HEK293T (cell line): ENCODE measurements around the gene GBE1.

Experiments
- CTCF ChIA-PET: fragments of 350-600 bp; formaldehyde crosslinking; extraction: SDS; loops from one replicate; lab custom pipeline; 2021; ENCODE audit warnings: antibody characterized with exemption, inconsistent platforms; lab: Yijun Ruan, JAX
- POLR2A ChIA-PET: fragments of 350-600 bp; formaldehyde crosslinking; extraction: SDS; loops from one replicate; lab custom pipeline; 2020; ENCODE audit warnings: antibody characterized with exemption, inconsistent platforms; lab: Yijun Ruan, JAX
- DNase-seq: peaks from one replicate; pipeline ENCODE4 v3.0.0; 2012; ENCODE audit warnings: mixed read lengths; ENCODE audit errors: extremely low spot score
- ARNT ChIP-seq: fragments of 450-650 bp; IDR thresholded peaks from 2 replicates; pipeline ENCODE4 v1.6.1; 2017; ENCODE audit warnings: mild to moderate bottlenecking
- BHLHE40 ChIP-seq: fragments of 450-650 bp; IDR thresholded peaks from 2 replicates; pipeline ENCODE4 v1.6.1; 2016; ENCODE audit warnings: mild to moderate bottlenecking, moderate library complexity, borderline replicate concordance
- CTBP1 ChIP-seq: fragments of 450-650 bp; IDR thresholded peaks from 2 replicates; pipeline ENCODE4 v1.6.1; 2016; ENCODE audit warnings: borderline replicate concordance
- ELF4 ChIP-seq: fragments of 450-650 bp; IDR thresholded peaks from 2 replicates; pipeline ENCODE4 v1.6.1; 2017; ENCODE audit warnings: antibody characterized with exemption
- FOXA1 ChIP-seq: fragments of 450-650 bp; IDR thresholded peaks from 2 replicates; pipeline ENCODE4 v1.6.1; 2016; ENCODE audit warnings: mild to moderate bottlenecking
- FOXK2 ChIP-seq: fragments of 450-650 bp; IDR thresholded peaks from 2 replicates; pipeline ENCODE4 v1.6.1; 2016; ENCODE audit warnings: mild to moderate bottlenecking
- FOXM1 ChIP-seq: fragments of 450-650 bp; IDR thresholded peaks from 2 replicates; pipeline ENCODE4 v1.6.1; 2017; ENCODE audit warnings: mild to moderate bottlenecking, borderline replicate concordance
- HDGF ChIP-seq: fragments of 450-650 bp; IDR thresholded peaks from 2 replicates; pipeline ENCODE4 v1.6.1; 2017; ENCODE audit warnings: antibody characterized with exemption, borderline replicate concordance
- L3MBTL2 ChIP-seq: fragments of 450-650 bp; conservative IDR thresholded peaks from 2 replicates; pipeline ENCODE4 v1.6.1; 2016; ENCODE audit warnings: mild to moderate bottlenecking
- LEF1 ChIP-seq: fragments of 450-650 bp; IDR thresholded peaks from 2 replicates; pipeline ENCODE4 v1.6.1; 2017; ENCODE audit warnings: mild to moderate bottlenecking, borderline replicate concordance
- NFRKB ChIP-seq: fragments of 450-650 bp; IDR thresholded peaks from 2 replicates; pipeline ENCODE4 v1.6.1; 2016; ENCODE audit warnings: mild to moderate bottlenecking, moderate library complexity
- PKNOX1 ChIP-seq: fragments of 450-650 bp; IDR thresholded peaks from 2 replicates; pipeline ENCODE4 v1.6.1; 2016
- SP1 ChIP-seq: fragments of 450-650 bp; IDR thresholded peaks from 2 replicates; pipeline ENCODE4 v1.6.1; 2017
- SUZ12 ChIP-seq: fragments of 450-650 bp; IDR thresholded peaks from 2 replicates; pipeline ENCODE4 v1.6.1; 2016; ENCODE audit warnings: mild to moderate bottlenecking
- TARDBP ChIP-seq: fragments of 450-650 bp; IDR thresholded peaks from 2 replicates; pipeline ENCODE4 v1.6.1; 2016
- ZNF384 ChIP-seq: fragments of 450-650 bp; IDR thresholded peaks from 2 replicates; pipeline ENCODE4 v1.6.1; 2016

The GBE1 gene

DNA sequence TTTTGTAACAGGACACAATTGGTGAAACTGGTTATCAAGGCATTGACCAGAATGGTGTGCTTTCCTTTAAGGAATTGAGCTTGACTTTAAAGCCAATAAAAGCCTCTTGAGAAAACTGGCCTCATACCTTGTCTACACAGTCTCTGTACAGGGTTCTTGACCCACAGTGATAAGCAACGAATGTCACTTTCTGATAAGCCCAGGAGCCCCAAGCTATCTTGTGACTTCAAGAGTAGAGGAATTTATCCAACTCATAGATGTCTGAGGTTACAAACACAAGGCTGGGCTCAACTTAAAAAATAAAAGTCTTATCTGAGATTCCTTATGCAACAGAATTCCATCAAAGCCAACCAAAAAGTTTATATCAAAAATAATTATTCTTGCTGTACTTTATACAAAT lies 212.1 kb downstream of the GBE1 start:
- CTCF ChIA-PET: no interaction called here
- TF ChIP-seq ARNT (no peak), LEF1 (no peak), CTBP1 (no peak), FOXK2 (no peak), L3MBTL2 (no peak), SUZ12 (no peak), HDGF (no peak), SP1 (no peak), ZNF384 (no peak), NFRKB (no peak), FOXM1 (no peak), BHLHE40 (no peak), ELF4 (no peak), PKNOX1 (no peak), FOXA1 (no peak), TARDBP (no peak)
- POLR2A ChIA-PET: no interaction called here
- no peak for DNase-seq

DNA sequence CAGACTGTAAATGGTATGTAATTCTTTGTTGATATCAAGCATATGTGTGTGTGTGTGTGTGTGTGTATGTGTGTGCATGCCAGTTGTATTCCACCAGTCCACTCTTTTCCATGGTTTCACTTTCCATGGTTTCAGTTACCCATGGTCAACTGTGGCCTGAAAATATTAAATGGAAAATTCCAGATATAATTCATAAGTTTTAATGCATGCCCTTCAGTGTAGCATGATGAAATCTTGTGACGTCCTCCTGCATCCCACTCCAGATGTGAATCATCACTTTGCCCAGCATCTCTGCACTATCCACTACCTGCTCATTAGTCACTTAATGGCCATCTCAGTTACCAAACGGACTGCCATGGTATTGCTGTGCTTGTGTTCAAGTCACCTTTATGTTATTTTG lies 215.9 kb downstream of the GBE1 start:
- POLR2A ChIA-PET: no interaction called here
- TF ChIP-seq ELF4: no peak
- no peak for DNase-seq
- CTCF ChIA-PET: no interaction called here

GRCh38 chr3:81544385-81544784 lies 217.1 kb downstream of the GBE1 start:
- TF ChIP-seq FOXM1 (no peak), BHLHE40 (no peak), SP1 (no peak), NFRKB (no peak), ZNF384 (no peak), CTBP1 (no peak), TARDBP (no peak), FOXA1 (no peak), HDGF (no peak), LEF1 (no peak), FOXK2 (no peak), ARNT (no peak), PKNOX1 (no peak), SUZ12 (no peak), L3MBTL2 (no peak), ELF4 (no peak)
- POLR2A ChIA-PET: no interaction called here
- CTCF ChIA-PET: no interaction called here
- no peak for DNase-seq

DNA sequence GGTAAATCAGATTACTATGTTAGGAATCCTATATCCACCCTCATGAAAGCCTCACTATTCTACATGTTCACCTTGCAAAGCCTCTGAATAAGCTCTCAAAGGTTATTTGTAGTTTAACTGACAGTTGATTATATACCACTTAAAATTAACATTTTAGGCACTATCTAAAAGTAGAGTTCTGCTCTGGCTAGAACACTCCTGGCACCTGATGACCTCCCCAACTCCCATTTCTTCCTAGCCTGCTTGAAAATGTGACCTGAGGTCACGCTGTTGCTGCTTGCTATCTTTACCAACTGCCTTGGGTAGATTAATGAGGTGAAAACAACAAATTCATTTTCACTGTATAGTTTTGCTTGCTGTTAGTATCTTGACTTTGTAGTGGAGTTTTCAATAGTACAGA lies 220.7 kb downstream of the GBE1 start:
- TF ChIP-seq L3MBTL2 (no peak), FOXA1 (no peak), LEF1 (no peak), CTBP1 (no peak), NFRKB (no peak), ARNT (no peak), HDGF (no peak), ELF4 (no peak), BHLHE40 (no peak), FOXM1 (no peak), SP1 (no peak), ZNF384 (no peak), PKNOX1 (no peak), FOXK2 (no peak)
- CTCF ChIA-PET: no interaction called here
- DNase-seq: no peak
- POLR2A ChIA-PET: no interaction called here

DNA sequence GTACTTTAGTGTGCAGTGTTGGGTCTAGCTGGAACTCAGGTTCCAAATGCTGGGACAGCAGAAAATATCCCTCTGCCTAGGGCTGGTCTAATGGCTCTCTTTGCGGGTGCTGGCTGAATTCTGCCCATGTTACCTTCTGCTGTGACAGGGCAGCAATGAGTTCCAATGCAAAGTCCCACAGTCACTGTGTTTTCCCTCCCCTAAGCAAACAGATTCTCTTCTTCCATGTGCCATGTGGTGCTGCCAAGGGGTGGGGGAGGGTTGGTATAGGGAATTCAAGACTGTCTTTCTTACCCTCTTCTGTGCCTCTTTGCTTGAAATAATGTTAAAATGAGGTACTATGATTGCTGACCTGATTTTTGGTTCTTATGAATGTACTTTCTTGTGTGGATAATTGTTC lies 229.6 kb downstream of the GBE1 start:
- CTCF ChIA-PET: no interaction called here
- TF ChIP-seq FOXM1: no peak
- no peak for DNase-seq
- POLR2A ChIA-PET: no interaction called here

GRCh38 chr3:81531263-81531662 lies 230.2 kb downstream of the GBE1 start:
- POLR2A ChIA-PET: no interaction called here
- no peak for DNase-seq
- CTCF ChIA-PET: no interaction called here
- TF ChIP-seq BHLHE40: no peak
- no peak for TF ChIP-seq NFRKB
- no peak for TF ChIP-seq CTBP1
- no peak for TF ChIP-seq FOXM1
- no peak for TF ChIP-seq SP1
- TF ChIP-seq PKNOX1: no peak
- no peak for TF ChIP-seq ZNF384
- no peak for TF ChIP-seq TARDBP
- TF ChIP-seq LEF1: no peak
- no peak for TF ChIP-seq ARNT
- no peak for TF ChIP-seq FOXA1
- no peak for TF ChIP-seq SUZ12
- TF ChIP-seq HDGF: no peak
